ENCODE results near the gene SNPH.

Gene SNPH

GRCh38 chr20:1273366-1273765 lies 7.3 kb downstream of the SNPH start:
- TF ChIP-seq CTCF (IDR thresholded peaks at IDR 0.05; ENCODE audit: low read depth, low read length, poor library complexity, severe bottlenecking) (no peak), EZH2phosphoT487 (IDR thresholded peaks at IDR 0.05; ENCODE audit: borderline replicate concordance, low read length) (no peak)

GRCh38 chr20:1274485-1275311 lies 8.6 kb downstream of the SNPH start:
- H3K9me3 ChIP-seq (ENCODE audit: control insufficient read depth, insufficient read depth, low read length): no peaks in the 10 kb centered on the region
- H3K4me1 ChIP-seq (ENCODE audit: control insufficient read depth, low read length): no peaks in the 10 kb centered on the region
- no peaks in the 10 kb centered on the region for H3F3A ChIP-seq (ENCODE audit: control insufficient read depth, insufficient read depth)
- H3K27ac ChIP-seq (ENCODE audit: low read depth, low read length): no peak overlapping the region
- 0 out of 2 replicates have a peak, but pooled peaks cover 4% of the 10 kb centered on the region for H3K27me3 ChIP-seq (ENCODE audit: control insufficient read depth, low read length)
- TF ChIP-seq CTCF (IDR thresholded peaks at IDR 0.05; ENCODE audit: low read depth, low read length, poor library complexity, severe bottlenecking) (no peak), EZH2phosphoT487 (IDR thresholded peaks at IDR 0.05; ENCODE audit: borderline replicate concordance, low read length) (no peak)
- H3K9me2 ChIP-seq (replicated peaks; ENCODE audit: control insufficient read depth, low read length): no peaks in the 10 kb centered on the region
- H4K20me1 ChIP-seq (ENCODE audit: control insufficient read depth, insufficient read depth, low read depth, low read length): no peaks in the 10 kb centered on the region
- no peak overlapping the region for H3K4me2 ChIP-seq (ENCODE audit: low read length)
- no peaks in the 10 kb centered on the region for H3K36me3 ChIP-seq (ENCODE audit: control insufficient read depth, low read length)
- H3K79me2 ChIP-seq (ENCODE audit: control insufficient read depth, low read length): no peaks in the 10 kb centered on the region
- no peak overlapping the region for H3K4me3 ChIP-seq (ENCODE audit: low read length)

More at GRCh38 chr20:1273366-1273765, 7.3 kb downstream of the SNPH start:
- H3K4me1 ChIP-seq (ENCODE audit: control insufficient read depth, low read length): no peaks in the 10 kb centered on the region
- H3K79me2 ChIP-seq (ENCODE audit: control insufficient read depth, low read length): no peaks in the 10 kb centered on the region
- H3K9me3 ChIP-seq (ENCODE audit: control insufficient read depth, insufficient read depth, low read length): no peaks in the 10 kb centered on the region
- no peaks in the 10 kb centered on the region for H4K20me1 ChIP-seq (ENCODE audit: control insufficient read depth, insufficient read depth, low read depth, low read length)
- peaks cover 10% of the 10 kb centered on the region for H3K27me3 ChIP-seq (ENCODE audit: control insufficient read depth, low read length)
- no peak overlapping the region for H3K4me2 ChIP-seq (ENCODE audit: low read length)
- H3F3A ChIP-seq (ENCODE audit: control insufficient read depth, insufficient read depth): no peaks in the 10 kb centered on the region
- H3K4me3 ChIP-seq (ENCODE audit: low read length): no peak overlapping the region
- no peaks in the 10 kb centered on the region for H3K9me2 ChIP-seq (replicated peaks; ENCODE audit: control insufficient read depth, low read length)
- H3K36me3 ChIP-seq (ENCODE audit: control insufficient read depth, low read length): no peaks in the 10 kb centered on the region
- no peak overlapping the region for H3K27ac ChIP-seq (ENCODE audit: low read depth, low read length)

DNA sequence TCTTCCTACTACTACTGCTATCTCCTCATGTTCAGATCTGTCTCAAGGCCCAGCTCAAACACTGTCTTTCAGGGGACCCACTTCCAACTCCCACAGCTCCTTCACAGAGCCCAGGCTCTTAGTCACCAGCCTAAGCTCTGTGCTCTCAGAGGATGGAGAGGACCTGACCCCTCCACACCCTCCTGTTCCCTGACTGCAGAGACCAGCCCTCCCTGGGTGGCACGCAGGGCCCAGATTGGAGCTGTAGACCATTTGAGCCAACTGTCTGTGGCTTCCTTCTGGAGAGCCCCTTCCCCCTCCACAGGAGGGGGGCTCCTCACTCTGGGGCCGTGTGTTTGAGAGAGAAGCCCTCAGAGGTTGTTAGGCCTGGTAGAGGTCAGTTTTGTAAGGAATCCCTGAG lies 9.8 kb downstream of the SNPH start:
- TF ChIP-seq EZH2phosphoT487 (IDR thresholded peaks at IDR 0.05; ENCODE audit: borderline replicate concordance, low read length): no peak
- no peak for TF ChIP-seq CTCF (IDR thresholded peaks at IDR 0.05; ENCODE audit: low read depth, low read length, poor library complexity, severe bottlenecking)
- no peaks in the 10 kb centered on the region for H3F3A ChIP-seq (ENCODE audit: control insufficient read depth, insufficient read depth)
- no peaks in the 10 kb centered on the region for H3K9me2 ChIP-seq (replicated peaks; ENCODE audit: control insufficient read depth, low read length)
- no peak overlapping the region for H3K27ac ChIP-seq (ENCODE audit: low read depth, low read length)
- H3K27me3 ChIP-seq (ENCODE audit: control insufficient read depth, low read length): 0 out of 2 replicates have a peak, but pooled peaks cover 4% of the 10 kb centered on the region
- H3K9me3 ChIP-seq (ENCODE audit: control insufficient read depth, insufficient read depth, low read length): no peaks in the 10 kb centered on the region
- H3K4me3 ChIP-seq (ENCODE audit: low read length): no peak overlapping the region
- no peaks in the 10 kb centered on the region for H3K4me1 ChIP-seq (ENCODE audit: control insufficient read depth, low read length)
- H3K36me3 ChIP-seq (ENCODE audit: control insufficient read depth, low read length): no peaks in the 10 kb centered on the region
- H3K4me2 ChIP-seq (ENCODE audit: low read length): no peak overlapping the region
- no peaks in the 10 kb centered on the region for H3K79me2 ChIP-seq (ENCODE audit: control insufficient read depth, low read length)
- no peaks in the 10 kb centered on the region for H4K20me1 ChIP-seq (ENCODE audit: control insufficient read depth, insufficient read depth, low read depth, low read length)
